GM19438 (cell line): Measurements from ENCODE around the gene NEUROD2.
A peak's percentile ranks its signal among the peaks of the same experiment; 100 is the strongest.

Experiments
- ATAC-seq: cut with Tn5 transposase; IDR thresholded peaks from one replicate; pipeline ENCODE4 v1.9.1; 2021; ENCODE audit warnings: low read depth; ENCODE audit not compliant: unreplicated experiment

The NEUROD2 gene

DNA sequence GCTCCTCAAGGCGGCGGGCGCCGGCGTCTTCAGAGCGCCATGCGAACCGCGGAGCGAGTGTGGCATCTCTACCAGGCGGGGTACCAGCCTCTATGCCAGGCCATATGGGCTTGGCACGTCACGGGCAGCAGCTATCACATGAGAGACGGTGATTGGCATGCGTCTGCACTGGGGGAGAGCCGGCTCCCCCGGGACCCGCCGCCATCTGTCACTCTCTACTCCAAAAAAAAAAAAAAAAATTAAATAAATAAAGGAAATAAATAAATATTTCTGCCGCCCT is at the start of gene NEUROD2:
NEUROD2 (minus strand) TSS at position 70 of the 280 bp plus-strand sequence. CDS start 1,321 bp downstream, outside the sequence.
- ATAC-seq: no peak

GRCh38 chr17:39655105-39655504 is 47.4 kb upstream of the NEUROD2 start:
- ATAC-seq: no peak

DNA sequence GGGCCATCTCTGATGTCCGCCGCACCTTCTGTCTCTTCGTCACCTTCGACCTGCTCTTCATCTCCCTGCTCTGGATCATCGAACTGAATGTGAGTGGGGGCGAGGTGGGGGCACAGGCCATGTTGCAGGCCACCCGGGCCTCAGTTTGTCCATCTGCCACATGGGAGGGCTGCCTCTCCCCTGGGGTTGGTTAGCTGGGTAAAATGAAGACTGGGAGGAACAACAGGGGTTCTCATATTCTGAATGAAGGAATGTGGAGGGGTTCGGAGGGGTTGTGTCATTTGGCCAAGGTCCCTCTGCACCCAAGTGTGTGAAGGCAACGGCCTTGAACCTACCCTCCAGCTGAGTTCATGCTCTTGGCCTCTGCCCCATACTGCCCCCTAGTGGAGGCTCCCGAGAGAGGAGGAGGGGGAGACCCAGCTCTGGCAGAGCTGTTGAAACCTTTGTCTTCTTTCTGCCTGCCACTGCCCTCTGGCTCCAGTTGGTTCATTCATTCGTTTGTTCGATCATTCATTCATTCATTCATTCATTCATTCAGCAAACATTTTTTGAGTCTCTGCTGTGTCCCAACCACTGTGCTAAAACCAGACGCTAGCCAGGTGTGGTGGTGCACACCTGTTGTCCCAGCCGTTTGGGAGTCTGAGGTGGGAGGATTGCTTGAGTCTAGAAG is 46.1 kb upstream of the NEUROD2 start:
- ATAC-seq: no peak

DNA sequence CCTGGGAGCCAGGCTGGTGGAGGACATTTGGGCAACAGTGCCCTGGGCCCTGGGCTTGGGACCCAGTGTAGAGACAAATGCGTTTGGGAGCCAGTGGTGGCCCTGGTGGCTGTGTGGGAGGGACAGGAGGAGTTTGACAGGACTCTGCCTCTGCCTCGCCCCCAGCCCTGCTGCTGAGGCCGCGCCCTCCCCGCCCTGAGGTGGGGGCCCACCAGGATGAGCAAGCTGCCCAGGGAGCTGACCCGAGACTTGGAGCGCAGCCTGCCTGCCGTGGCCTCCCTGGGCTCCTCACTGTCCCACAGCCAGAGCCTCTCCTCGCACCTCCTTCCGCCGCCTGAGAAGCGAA is 45.6 kb upstream of the NEUROD2 start:
- no peak for ATAC-seq

DNA sequence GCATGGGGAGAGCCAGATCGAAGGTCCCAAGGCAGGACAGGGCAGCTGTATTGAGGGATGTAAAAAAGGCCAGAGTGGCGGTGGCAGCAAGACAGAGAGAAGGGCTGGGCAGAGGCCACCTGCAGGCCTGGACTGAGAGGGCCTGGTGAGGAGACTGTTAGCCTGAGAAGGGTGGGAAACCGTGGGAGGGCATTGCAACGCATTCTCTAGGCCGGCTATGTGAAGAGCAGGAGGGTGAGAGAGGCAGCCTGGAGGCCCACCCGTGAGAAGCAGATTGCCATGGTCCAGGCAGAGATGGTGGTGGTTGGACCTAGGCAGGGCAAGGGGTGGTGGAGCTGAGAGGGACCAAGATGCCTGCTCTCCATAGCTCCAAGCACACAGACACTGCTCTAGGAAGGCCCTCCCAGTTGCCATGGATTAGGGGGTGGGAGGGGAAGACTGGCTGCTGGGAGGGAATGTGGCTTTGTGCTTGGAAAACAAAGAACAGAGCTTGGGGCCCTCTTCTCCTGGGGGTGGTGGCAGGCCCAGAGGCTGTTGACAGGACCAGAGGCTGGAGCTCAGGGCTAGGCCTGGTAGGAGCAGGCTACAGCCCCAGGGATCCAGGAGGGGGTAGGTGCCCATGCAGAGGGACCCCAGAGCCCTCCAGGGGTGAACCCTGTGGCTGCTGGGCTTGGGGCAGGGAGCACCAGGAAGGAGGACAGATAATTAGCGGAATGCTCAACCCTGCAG is 45.0 kb upstream of the NEUROD2 start:
- no peak for ATAC-seq

DNA sequence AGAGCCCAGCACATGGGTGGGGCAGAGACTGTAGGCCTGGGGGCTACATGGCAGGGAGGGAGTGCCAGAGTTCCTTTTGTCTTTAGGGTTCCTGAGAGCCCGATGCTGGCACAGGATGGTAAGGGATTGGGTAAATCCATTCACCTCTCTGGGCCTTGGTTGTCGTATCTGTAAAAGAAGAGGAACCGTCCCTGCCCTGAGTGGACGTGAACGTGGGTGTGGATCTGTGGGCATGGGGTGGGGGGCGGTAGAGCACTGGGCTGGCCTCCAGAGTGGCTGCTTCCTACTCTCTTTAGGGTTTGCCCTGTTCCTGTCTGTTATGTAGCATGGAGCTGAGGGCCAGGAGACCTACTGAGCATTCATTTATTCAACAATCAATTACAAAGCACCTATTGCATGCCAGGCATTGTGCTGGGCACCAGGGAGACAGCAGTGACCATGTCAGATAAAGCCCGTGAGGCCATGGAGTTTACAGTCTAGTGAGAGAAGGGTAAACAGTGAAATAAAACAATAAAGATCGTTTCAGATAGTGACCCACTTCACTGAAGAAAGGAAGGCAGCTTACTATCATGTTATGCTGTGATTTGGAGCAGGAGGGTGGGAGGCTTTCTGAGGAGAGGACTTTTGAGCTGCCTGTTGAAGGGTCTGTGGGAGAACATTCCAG is 44.3 kb upstream of the NEUROD2 start:
- ATAC-seq: no peak

GRCh38 chr17:39650121-39650579 is 42.4 kb upstream of the NEUROD2 start:
- no peak for ATAC-seq

DNA sequence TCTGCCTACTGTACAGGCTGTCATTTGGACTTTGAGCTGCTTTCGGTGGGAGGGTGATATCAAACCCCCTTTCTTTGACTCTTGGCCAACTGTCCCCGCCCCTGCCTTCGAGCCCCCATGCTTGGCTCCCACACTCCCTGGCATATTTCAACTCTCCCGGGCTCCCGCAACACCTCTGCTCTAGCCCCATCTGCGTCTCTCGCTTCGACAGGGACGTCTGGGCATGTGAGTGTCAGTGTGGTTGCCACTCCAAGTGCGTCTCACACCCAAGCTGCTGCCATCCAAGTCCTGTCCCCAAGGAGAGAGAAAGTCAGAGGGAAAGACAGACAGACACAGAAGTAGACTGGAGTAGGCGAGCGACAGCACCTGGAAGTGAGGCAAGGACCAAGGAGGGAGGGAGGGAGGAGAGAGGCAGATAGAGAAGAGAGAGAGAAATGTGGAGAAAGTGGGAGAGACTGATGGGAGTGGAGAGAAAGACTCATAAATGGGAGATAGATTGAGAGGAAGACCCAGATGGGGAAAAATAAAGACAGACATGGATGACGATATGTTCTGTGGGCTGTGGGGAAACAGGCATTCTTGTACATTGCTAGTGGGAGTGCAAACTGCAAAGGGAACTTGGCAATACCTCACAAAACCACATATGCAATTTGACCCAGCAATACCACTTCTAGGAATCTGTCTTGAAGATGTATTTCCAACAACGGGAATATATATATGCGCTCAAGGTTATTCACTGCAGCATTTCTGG is 41.1 kb upstream of the NEUROD2 start:
- ATAC-seq: no peak

- ATAC-seq: no peak
These were observed 39.5 kb upstream of the NEUROD2 start for GRCh38 chr17:39647256-39647655.

GRCh38 chr17:39643271-39643670 is 35.6 kb upstream of the NEUROD2 start:
- ATAC-seq: no peak

GRCh38 chr17:39642291-39643074 is 34.8 kb upstream of the NEUROD2 start:
- ATAC-seq: no peak

GRCh38 chr17:39641883-39642282 is 34.2 kb upstream of the NEUROD2 start:
- ATAC-seq: no peak

DNA sequence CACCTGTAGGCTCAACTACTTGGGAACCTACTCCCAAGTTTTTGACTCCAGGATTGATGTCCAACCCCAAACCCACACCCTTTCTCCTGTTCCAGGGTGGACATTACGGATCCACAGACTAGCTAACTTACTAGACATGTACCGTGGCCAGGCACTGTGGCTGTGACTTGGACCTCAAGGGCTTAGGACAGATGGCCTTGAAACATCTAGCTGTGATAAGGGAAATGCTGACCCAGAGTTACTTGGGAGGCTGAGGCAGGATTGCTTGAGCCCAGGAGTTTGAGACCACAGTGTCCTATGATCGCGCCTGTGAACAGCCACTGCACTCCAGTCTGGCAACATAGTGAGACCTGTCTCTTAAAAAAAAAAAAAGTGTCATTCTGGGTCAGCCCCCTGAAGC is 33.4 kb upstream of the NEUROD2 start:
- ATAC-seq: no peak

GRCh38 chr17:39640591-39641031 is 32.9 kb upstream of the NEUROD2 start:
- ATAC-seq: no peak

- no peak for ATAC-seq
These were observed 32.1 kb upstream of the NEUROD2 start for GRCh38 chr17:39639566-39640458.

DNA sequence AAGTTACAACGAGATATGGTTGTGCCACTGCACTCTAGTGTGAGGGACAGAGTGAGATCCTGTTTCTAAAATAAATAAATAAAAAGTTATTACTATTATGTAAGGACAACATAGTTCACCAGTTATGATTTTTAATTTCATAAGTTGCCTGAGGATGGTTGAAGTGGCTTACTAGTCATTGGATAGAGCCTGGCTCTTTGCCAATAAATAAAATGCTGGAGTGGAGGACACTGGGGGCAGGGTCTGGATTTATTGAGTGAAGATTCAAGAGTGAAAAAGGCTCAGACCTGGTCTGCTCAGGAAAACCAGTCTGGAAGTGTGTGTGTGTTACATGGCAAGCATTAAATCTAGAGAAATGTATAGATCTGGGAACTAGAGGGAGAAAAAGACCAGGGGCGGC is 31.3 kb upstream of the NEUROD2 start:
- ATAC-seq: no peak

DNA sequence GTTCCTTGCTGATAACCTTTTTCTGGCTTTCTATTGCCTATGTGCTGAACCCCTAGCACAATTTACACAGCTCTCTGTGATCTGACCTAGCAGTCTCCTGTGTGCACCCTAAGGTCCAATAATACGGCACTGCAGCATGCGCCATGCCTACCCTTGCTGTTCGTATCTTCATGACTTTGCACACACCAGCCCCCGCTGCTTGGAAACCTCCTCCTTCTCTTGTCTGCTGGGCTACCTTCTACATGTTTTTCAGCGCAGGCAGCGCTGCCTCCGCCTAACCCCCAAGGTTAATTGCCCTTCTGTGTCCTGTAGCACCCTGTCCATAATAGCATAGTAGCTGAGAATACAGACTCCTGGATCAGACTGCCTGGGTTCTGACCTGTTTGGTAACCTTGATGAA is 30.6 kb upstream of the NEUROD2 start:
- ATAC-seq: no peak

- peak; percentile 79 for ATAC-seq
These were observed 29.4 kb upstream of the NEUROD2 start, which contains the start of gene STARD3 for GRCh38 chr17:39636927-39637736. TSS of gene STARD3 (plus strand) at chr17:39637144. CDS start at chr17:39653532, 16,388 bp downstream.

DNA sequence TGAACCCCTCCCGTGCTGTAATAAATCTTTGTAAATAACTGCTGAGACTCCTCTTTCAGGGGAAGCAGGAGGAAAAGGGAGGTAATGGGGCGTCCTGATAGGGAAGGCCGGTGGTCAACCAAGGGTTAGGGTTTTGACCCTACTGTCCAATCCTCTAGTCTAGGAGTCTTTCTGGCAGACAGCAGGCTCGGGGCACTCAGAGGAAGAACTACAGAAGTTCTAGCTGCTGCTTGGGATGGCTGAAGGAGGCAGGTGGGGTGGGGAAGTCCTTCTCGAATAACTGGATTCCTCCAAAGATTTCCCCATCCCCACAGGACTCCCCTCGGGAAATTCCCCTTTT is 28.8 kb upstream of the NEUROD2 start:
- peak; percentile 22 for ATAC-seq
